Measurements from ENCODE around the gene ENPP4.
"Not testable (repeated sequence)": the region's sequence is repeated elsewhere in the genome, so short reads cannot be mapped to it uniquely, and the experiment has no call there.

ENPP4 gene

GRCh38 chr6:46131291-46131690 is 1.5 kb downstream of the ENPP4 start:
- not testable (repeated sequence) for DNase-seq (ENCODE audit: low read depth in 2 of 2)

GRCh38 chr6:46134216-46134615 is 4.4 kb downstream of the ENPP4 start:
- DNase-seq (ENCODE audit: low read depth in 2 of 2): no peak

- DNase-seq (ENCODE audit: low read depth in 2 of 2): no peak
Measured at GRCh38 chr6:46135176-46135575, 5.4 kb downstream of the ENPP4 start.

GRCh38 chr6:46136831-46137230 is 7.0 kb downstream of the ENPP4 start:
- DNase-seq (ENCODE audit: low read depth in 2 of 2): no peak

GRCh38 chr6:46137387-46137786 is 7.6 kb downstream of the ENPP4 start:
- DNase-seq (ENCODE audit: low read depth in 2 of 2): no peak

- DNase-seq (ENCODE audit: low read depth in 2 of 2): no peak
Measured at GRCh38 chr6:46138281-46138680, 8.5 kb downstream of the ENPP4 start.

- DNase-seq (ENCODE audit: low read depth in 2 of 2): no peak
Measured at GRCh38 chr6:46144270-46144669, 14.5 kb downstream of the ENPP4 start.

- not testable (repeated sequence) for DNase-seq (ENCODE audit: low read depth in 2 of 2)
Measured at GRCh38 chr6:46149066-46149465, 19.3 kb downstream of the ENPP4 start.

- no peak for DNase-seq (ENCODE audit: low read depth in 2 of 2)
Measured at GRCh38 chr6:46156701-46157100, 26.9 kb downstream of the ENPP4 start.

GRCh38 chr6:46159229-46159628 is 29.4 kb downstream of the ENPP4 start:
- no peak for DNase-seq (ENCODE audit: low read depth in 2 of 2)

- DNase-seq (ENCODE audit: low read depth in 2 of 2): no peak
Measured at GRCh38 chr6:46160102-46160501, 30.3 kb downstream of the ENPP4 start.

- DNase-seq (ENCODE audit: low read depth in 2 of 2): peak; percentile 6 to 47
Measured at GRCh38 chr6:46170357-46171289, 40.8 kb downstream of the ENPP4 start, which contains the start of gene ENPP5. Gene ENPP5, minus strand, starts transcription at chr6:46170980. Its CDS starts 2,718 bp downstream, at chr6:46168262.

GRCh38 chr6:46172176-46172575 is 42.4 kb downstream of the ENPP4 start:
- DNase-seq (ENCODE audit: low read depth in 2 of 2): no peak

- DNase-seq (ENCODE audit: low read depth in 2 of 2): no peak
Measured at GRCh38 chr6:46174904-46175303, 45.1 kb downstream of the ENPP4 start.

GRCh38 chr6:46175446-46175845 is 45.7 kb downstream of the ENPP4 start:
- no peak for DNase-seq (ENCODE audit: low read depth in 2 of 2)

- DNase-seq (ENCODE audit: low read depth in 2 of 2): no peak
Measured at GRCh38 chr6:46175976-46176375, 46.2 kb downstream of the ENPP4 start.

GRCh38 chr6:46184114-46184513 is 54.3 kb downstream of the ENPP4 start:
- DNase-seq (ENCODE audit: low read depth in 2 of 2): no peak

- no peak for DNase-seq (ENCODE audit: low read depth in 2 of 2)
Measured at GRCh38 chr6:46186583-46186982, 56.8 kb downstream of the ENPP4 start.

GRCh38 chr6:46189726-46190125 is 59.9 kb downstream of the ENPP4 start:
- DNase-seq (ENCODE audit: low read depth in 2 of 2): no peak

- DNase-seq (ENCODE audit: low read depth in 2 of 2): no peak
Measured at GRCh38 chr6:46190889-46191288, 61.1 kb downstream of the ENPP4 start.

GRCh38 chr6:46191961-46192360 is 62.2 kb downstream of the ENPP4 start:
- DNase-seq (ENCODE audit: low read depth in 2 of 2): no peak
